Omental fat pad (tissue), 4 donors: ENCODE measurements around the gene GATA6. TPM values are rescaled to one million over a fixed set of nuclear protein-coding genes. Genes with fewer than 3 reads are reported as not detected.
"Not testable (repeated sequence)": the region's sequence is repeated elsewhere in the genome, so short reads cannot be mapped to it uniquely, and the experiment has no call there.

Experiments used
- ATAC-seq: fragments of 150-250 bp; one replicate; pipeline ENCODE4 v1.9.1; 2016; ENCODE audit warnings: mild to moderate bottlenecking, moderate library complexity; ENCODE audit not compliant: low FRiP score
- DNase-seq: peaks from one replicate; pipeline ENCODE4 v3.0.0-alpha.2; 2019; ENCODE audit warnings: low spot score
- CTCF ChIP-seq, 3 donors: fragments of 450-650 bp; IDR thresholded peaks; one replicate each; pipeline ENCODE4 v1.5.1; 2016 to 2017; ENCODE audit warnings: antibody characterized with exemption in 3 of 3, mild to moderate bottlenecking in 3 of 3, moderate library complexity in 2 of 3
- total RNA-seq, 4 donors: library from RNA; depleted of rRNA; stranded (reverse); fragments of >200 nt; gene quantifications; one replicate each; pipeline ENCODE4 v1.1.0, GENCODE V29; 2016

The GATA6 gene
- total RNA-seq, 4 donors from 2014 or later, result 12.1 to 48.9 (median 25.2) TPM

- TF ChIP-seq CTCF (IDR thresholded peaks at IDR 0.05), result no peak
- no peak for ATAC-seq
- DNase-seq, result no peak
Observed at GRCh38 chr18:22218835-22219234, 49.4 kb downstream of the GATA6 start.

- no peak for TF ChIP-seq CTCF (IDR thresholded peaks at IDR 0.05)
- DNase-seq (no peak), ATAC-seq (no peak)
Observed at GRCh38 chr18:22219568-22220355, 50.4 kb downstream of the GATA6 start.

- not testable (repeated sequence) for ATAC-seq, DNase-seq
Observed at GRCh38 chr18:22220585-22220984, 51.2 kb downstream of the GATA6 start.

- no peak for TF ChIP-seq CTCF (IDR thresholded peaks at IDR 0.05)
- no peak for DNase-seq
- ATAC-seq, result no peak
Observed at GRCh38 chr18:22221350-22221749, 52.0 kb downstream of the GATA6 start.

GRCh38 chr18:22223254-22223964, 54.0 kb downstream of the GATA6 start:
- ATAC-seq (peak; percentile 95), DNase-seq (peak; percentile 75)
- TF ChIP-seq CTCF (IDR thresholded peaks at IDR 0.05), result no peak

GRCh38 chr18:22223965-22224322, 54.6 kb downstream of the GATA6 start:
- ATAC-seq (no peak), DNase-seq (no peak)
- TF ChIP-seq CTCF (IDR thresholded peaks at IDR 0.05), result no peak

GRCh38 chr18:22224339-22224738, 55.0 kb downstream of the GATA6 start:
- DNase-seq (no peak), ATAC-seq (no peak)
- no peak for TF ChIP-seq CTCF (IDR thresholded peaks at IDR 0.05)
